Measurements from ENCODE around the gene HAUS1. TPM values are rescaled to one million over a fixed set of nuclear protein-coding genes. Genes with fewer than 3 reads are reported as not detected.
"Not testable (repeated sequence)": the region's sequence is repeated elsewhere in the genome, so short reads cannot be mapped to it uniquely, and the experiment has no call there.

HAUS1 gene
- total RNA-seq, 1 experiment from 2014 or later, result 150 TPM

DNA sequence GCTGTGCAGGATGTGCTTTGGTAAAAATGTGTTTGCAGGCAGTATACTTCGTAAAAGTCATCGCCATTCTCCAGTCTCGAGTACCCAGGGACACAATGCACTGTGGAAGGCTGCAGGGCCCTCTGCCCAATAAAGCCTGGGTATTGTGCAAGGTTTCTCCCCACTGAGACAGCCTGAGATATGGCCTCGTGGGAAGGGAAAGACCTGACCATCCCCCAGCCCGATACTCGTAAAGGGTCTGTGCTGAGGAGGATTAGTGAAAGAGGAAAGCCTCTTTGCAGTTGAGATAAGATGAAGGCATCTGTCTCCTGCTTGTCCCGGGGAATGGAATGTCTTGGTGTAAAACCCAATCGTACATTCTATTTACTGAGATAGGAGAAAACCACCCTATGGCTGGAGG, 15.7 kb upstream of the HAUS1 start:
- DNase-seq (ENCODE audit: low read depth), result not testable (repeated sequence)

- no peak for DNase-seq (ENCODE audit: low read depth)
Measured at GRCh38 chr18:46095532-46095931, 8.7 kb upstream of the HAUS1 start.

DNA sequence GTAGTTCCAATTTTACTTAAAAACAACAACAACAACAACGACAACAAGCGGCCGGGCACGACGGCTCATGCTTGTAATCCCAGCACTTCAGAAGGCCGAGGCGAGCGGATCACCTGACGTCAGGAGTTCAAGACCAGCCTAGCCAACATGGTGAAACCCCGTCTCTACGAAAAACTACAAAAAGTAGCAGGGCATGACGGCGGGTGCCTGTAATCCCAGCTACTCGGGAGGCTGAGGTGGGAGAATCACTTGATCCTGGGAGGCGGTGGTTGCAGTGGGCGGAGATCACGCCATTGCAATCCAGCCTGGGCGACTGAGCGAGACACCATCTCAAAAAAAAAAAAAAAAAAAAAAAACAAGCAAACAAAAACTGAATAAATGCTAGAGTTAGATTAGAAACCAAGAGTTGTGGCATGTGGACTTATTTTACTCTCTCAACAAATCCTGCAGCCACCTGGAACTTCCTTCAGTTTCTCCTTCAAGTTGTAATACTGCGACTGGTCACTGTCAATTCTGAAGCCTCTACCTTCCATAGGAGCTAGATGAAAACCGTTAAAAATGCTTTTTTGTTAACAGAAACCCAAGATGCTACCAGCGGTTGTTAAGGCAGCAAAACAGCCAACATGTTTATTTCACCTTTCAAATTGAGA, 7.4 kb upstream of the HAUS1 start:
- DNase-seq (ENCODE audit: low read depth), result no peak

DNA sequence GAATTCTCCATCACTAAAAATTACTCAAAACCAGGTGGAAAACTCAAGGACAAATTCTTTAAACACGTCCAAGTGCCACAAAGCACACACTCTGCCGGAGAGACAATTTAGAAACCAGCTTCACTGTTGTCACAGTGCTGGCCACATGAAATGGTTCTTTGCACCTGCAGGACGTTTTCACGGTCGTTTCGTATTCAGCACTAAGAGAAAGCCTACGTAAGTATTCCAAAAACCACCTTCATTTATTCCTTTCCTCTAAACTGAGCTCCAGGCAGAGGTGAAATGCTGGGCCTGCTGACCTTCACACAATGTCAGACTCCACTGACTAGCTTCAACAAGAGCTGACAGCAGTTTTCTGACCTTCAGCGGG, 6.8 kb upstream of the HAUS1 start:
- no peak for DNase-seq (ENCODE audit: low read depth)

DNA sequence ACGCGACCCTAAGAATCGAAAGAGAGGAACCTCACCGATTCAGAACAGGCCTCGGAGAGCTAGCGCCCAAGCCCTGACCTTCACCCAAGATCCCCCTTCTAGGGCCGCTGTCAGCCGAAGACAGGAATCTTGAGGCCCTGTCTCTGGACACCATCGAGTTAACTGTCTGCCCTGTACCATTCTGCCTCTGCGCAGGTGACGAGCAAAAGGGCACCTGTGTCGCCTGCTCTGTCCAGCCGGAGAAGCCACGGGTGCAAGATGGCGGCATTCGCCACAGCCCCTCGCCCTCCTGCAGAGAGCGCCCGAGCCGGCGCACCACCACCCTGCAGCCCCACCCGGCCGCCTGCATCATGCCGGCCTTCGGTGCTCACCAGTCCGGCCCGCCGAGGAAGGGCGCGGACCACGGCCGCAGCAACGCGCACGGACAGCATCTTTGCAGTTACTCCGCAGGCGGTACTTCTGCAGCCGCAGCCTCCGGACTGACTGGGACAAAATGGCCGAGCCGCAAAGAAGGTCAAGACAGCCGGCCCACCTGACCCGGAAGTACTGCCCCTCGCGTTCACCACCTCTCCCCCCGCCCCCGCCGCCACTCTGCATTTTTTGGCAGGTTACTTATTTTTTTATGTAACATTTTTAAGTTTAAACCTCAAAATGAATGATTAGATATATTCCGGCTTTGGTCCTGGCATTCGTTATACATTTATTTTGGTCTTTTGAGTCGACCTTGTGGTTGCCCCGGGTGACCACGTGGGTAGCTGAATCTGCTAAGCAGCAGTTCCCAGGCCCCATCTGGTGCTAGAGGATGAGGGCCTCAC, 6.2 kb upstream of the HAUS1 start, which contains the start of gene ATP5F1A:
Gene ATP5F1A, minus strand, starts transcription at position 496 of the 815 bp plus-strand sequence. Its CDS starts 65 bp downstream, at position 431.
- peak; percentile 81 for DNase-seq (ENCODE audit: low read depth)

DNA sequence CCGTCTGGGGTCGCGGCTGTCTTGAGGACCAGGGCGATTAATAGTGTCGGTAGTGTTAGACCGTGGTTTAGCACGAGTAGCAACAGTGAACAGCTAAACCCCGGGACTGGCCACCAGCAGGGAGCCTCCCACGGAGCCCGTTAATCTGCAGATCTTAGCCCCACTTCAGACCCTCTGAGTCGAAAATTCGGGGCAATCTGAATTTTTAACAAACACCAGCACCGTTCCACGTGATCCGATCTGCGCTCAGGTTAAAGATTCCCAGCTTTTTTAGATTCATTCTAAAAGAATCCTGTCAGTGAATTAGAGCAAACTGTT, 5.6 kb upstream of the HAUS1 start:
- DNase-seq (ENCODE audit: low read depth), result no peak

DNA sequence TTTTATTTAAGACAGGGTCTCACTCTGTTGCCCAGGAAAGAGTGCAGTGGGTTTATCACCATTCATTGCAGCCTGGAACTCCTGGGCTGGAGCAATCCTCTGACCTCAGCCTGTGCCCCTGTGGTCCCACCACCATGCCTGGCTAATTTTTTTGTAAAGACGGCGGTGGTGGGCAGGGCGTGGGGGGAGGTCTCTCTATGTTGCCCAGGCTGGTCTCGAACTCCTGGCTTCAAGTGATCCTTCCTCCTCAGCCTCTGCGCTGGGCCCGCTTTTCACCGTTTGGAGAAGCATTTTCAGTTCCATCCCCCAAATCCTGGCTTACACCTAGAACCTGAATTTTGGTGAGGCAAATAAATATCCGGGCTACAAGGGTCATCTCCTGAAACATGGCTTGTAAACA, 4.7 kb upstream of the HAUS1 start:
- no peak for DNase-seq (ENCODE audit: low read depth)

GRCh38 chr18:46109386-46109785, 5.2 kb downstream of the HAUS1 start:
- DNase-seq (ENCODE audit: low read depth), result no peak

GRCh38 chr18:46110406-46110805, 6.2 kb downstream of the HAUS1 start:
- no peak for DNase-seq (ENCODE audit: low read depth)

GRCh38 chr18:46113751-46114150, 9.6 kb downstream of the HAUS1 start:
- no peak for DNase-seq (ENCODE audit: low read depth)

DNA sequence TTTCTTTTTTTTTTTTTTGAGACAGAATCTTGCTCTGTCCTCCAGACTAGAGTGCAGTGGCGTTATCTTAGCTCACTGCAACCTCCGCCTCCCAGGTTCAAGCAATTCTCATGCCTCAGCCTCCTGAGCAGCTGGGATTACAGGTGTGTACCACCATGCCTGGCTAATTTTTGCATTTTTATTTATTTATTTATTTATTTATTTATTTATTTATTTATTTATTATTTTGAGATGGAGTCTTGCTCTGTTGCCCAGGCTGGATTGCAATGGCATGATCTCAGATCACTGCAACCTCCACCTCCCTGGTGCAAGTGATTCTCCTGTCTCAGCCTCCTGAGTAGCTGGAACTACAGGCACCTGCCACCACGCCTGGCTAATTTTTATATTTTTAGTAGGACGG, 22.4 kb downstream of the HAUS1 start:
- not testable (repeated sequence) for DNase-seq (ENCODE audit: low read depth)

DNA sequence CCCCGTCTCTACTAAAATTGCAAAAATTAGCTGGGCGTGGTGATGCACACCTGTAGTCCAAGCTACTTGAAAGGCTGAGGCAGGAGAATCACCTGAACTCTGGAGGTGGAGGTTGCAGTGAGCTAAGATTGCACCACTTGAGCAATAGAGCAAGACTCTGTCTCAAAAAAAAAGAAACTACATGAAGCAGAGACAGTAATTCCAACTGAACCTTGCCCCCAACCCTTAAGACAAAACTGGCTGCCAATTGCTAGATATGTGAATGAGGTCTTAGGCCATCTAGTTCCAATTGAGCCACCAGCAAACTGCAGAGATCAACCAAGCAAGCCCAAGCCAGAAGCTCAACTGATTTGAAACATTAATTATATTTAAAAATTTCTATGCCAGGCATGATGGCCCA, 25.9 kb downstream of the HAUS1 start:
- no peak for DNase-seq (ENCODE audit: low read depth)

DNA sequence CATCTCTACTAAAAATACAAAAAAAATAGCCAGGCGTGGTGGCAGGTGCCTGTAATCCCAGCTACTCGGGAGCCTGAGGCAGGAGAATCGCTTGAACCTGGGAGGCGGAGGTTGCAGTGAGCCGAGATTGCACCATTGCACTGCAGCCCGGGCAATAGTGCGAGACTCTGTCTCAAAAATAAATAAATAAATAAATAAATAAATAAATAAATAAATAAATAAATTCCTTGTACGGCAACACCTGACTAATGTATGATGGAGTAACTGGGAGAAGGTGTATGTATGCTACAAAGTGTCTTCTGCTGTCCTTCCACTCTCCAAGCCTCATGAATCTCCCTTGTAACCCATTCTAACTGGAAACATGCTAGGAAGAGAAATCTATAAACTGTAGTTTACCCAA, 26.4 kb downstream of the HAUS1 start:
- not testable (repeated sequence) for DNase-seq (ENCODE audit: low read depth)

DNA sequence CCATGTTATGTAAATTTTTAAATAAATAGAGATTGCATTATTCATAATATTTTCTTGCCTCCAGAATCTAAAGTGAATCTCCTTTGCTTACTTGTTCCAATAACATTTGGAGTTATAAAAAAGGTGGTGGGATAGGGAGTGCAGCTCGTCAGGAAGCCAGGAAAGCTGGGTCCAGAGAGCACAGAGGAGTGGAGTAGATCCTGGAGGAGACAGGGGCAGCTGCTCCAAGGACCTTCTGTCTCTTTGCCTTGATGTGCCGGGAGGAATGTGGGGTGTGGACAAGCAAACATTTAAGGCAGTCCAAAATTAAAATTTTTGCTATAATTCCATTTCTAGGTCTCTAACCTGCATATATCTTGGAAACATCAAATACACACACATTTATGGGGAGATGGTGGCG, 29.3 kb downstream of the HAUS1 start:
- DNase-seq (ENCODE audit: low read depth), result no peak

DNA sequence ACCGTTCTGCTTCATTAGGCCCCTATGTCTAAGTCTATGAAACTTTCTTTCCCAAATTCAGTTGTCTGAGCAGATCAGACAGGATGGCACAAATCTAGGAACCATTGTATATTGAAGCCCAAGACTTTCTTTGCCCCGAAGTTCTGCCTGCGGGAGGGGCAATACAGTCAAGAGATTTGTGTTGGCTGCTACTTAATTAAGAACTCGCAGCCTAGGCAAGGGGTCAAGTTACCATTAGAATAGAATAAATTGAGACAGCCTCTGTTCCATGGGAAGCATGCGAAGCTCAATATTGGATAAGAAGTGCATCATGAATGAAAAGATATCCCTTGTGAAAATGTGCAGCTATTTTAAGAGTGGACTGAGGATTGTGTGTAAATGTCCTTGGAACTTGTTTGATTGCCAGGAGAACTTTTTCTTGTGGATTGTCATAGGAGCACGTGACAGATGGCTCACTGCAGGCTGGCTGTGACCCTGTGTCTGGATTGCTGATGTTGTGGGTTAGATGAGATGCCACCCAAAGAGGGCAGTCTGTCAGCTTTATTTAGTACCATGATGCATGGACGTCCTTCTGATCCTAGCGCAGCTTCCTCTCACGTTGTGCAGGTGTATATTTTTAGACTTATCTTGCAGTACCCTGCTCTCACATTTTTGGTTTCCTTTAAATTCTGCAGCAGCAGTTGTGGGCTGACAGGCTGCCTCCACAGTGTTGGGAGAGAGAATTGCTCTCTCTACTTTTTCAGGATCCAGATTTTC, 30.9 kb downstream of the HAUS1 start:
- no peak for DNase-seq (ENCODE audit: low read depth)

GRCh38 chr18:46140173-46140572, 36.0 kb downstream of the HAUS1 start:
- no peak for DNase-seq (ENCODE audit: low read depth)

- DNase-seq (ENCODE audit: low read depth), result no peak
Measured at GRCh38 chr18:46141199-46141598, 37.0 kb downstream of the HAUS1 start.

DNA sequence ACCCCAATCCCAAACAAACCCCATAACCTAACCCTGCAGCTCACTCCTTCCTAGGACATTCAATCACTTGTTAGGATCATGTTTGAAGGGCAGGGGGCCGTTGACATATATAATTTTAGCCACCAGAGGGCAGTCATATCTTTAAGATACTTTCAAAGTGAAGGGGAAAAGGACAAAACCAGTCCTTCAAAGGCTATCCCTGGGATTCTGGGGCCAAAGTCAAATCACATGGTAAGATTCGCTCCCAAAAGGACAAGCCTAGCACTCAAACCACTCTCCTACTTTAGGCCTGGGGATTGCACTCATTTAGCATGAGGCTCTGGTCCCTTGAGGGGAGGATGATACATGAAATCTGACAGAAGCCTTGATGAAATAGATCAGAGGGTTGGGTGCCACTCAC, 44.6 kb downstream of the HAUS1 start:
- peak; percentile 63 for DNase-seq (ENCODE audit: low read depth)

DNA sequence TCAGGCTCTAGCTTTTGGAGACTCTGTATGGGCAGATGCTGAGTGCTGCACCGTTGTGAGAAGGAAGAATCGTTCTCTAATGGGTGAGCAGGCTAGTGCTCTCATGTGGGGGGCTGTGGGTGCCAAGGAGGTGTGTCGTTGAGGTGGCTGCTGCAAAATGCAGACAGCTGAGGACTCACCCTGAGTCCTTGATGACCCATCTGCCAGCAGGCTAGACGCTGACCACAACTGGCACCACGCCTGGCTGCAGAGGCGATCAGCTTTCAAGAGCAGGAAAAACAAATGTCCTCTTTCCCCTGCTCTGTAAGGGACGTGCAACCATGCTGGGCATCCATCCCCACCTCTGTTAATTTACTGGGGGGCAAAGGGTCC, 48.2 kb downstream of the HAUS1 start:
- DNase-seq (ENCODE audit: low read depth), result peak; percentile 85

DNA sequence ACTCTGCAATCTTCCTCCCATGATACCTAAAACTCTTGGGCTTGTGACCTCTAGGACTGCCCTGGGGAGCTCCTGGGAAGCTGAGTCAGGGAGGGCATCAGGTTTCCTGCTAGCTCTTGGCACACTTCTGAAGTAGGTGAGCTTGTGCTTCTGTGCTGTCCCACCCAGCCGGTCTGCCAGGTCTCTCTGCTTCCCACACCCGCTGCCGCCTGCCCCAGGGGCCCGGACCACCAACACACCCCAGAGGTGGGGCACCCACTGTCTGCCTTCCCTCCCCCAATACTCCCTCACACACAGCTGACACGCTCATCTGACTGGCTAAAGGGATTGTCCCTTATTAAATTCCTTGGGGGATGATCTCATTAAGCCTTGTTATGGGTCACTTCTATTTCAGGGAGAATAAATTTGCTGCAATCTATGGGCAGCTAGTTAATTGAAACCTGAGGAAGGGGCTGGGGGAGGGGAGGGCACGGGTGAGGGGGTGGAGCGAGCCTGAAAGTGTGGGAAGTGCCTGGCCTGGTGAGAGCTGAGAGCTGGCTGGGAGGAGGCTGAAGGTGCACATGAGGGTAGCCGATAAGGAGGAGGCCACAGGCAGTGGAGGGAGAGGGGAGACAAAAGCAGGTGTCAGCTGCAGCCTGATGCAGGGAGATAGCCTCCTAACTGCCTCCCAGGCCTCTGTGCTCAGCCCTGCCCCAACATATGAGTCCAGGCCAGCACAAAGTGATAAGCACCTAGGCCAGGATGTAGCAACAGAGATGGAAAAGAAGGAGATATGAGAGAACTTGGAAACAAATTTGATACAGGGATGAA, 48.8 kb downstream of the HAUS1 start:
- DNase-seq (ENCODE audit: low read depth), result no peak

DNA sequence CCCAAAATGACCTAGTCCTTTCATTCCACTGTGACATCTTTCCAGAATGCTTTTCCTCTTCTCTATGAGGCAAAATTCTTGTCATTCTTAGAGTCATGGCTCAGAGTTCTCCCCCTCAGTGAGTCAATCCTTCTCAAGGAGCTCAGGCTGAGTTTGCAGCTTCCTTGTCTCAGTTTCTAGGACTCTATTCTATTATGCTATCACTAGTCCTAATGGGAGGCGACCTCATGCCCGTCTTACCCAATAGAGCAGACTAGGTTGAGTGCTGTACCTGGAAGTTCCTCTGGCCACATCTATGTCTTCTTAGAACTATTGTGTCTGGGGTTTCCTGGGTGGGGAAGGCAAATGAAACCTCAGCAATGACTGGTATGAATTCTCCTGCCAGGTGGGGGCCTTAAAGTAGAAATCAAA, 51.5 kb downstream of the HAUS1 start:
- peak; percentile 75 for DNase-seq (ENCODE audit: low read depth)

- no peak for DNase-seq (ENCODE audit: low read depth)
Measured at GRCh38 chr18:46156124-46156745, 52.0 kb downstream of the HAUS1 start.
